ENCODE data around the gene HJURP. TPM values are rescaled to one million over a fixed set of nuclear protein-coding genes. Genes with fewer than 3 reads are reported as not detected.

Gene HJURP
- polyA plus RNA-seq, 1 of the 3 experiments (the other 2 are of a cell fraction) = 13.2 TPM

DNA sequence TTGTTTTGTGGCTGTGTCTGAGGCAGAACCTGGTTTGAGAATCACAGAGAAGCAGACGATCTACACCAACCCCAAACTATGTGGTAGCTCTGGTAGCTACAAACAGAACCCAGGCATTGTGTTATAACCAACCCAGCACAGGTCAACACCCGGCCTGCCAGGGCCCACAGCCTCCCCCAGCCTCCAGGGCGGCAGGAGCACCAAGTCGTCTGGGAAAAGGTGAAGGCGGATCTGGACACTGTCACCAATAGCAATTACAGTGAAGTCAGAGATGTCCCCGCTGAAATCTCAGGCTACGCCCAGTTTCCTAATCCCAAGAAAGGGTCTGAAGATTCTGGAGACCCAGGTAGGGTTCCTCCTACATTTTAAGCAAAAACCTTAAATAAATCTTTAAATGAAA, 3.6 kb downstream of the HJURP start:
- Histone ChIP-seq H3K36me3 (replicated peaks in 1 of 2; ENCODE audit: control insufficient read depth in 1 of 2, insufficient read depth in 2 of 2, low read length in 1 of 2) (peaks cover 14 to 37% of the 10 kb centered on the region in 2 experiments), H3K4me3 (ENCODE audit: low read depth in 2 of 2, low read length in 1 of 2) (no peak overlapping the region), H3K27me3 (ENCODE audit: insufficient read depth) (no peaks in the 10 kb centered on the region), H3K9me2 (no peaks in the 10 kb centered on the region), H3K79me2 (ENCODE audit: insufficient read depth) (peaks cover 86% of the 10 kb centered on the region), H3K9me3 (no peaks in the 10 kb centered on the region), H2AFZ (ENCODE audit: low read depth) (no peak overlapping the region), H3K9ac (no peak overlapping the region), H4K20me1 (ENCODE audit: insufficient read depth) (peaks cover 28% of the 10 kb centered on the region; the same call in 1 of the 2 replicates), H3K4me2 (no peak overlapping the region), H3K4me1 (ENCODE audit: control insufficient read depth in 1 of 2, insufficient read depth in 2 of 2, low read depth in 1 of 2, low read length in 1 of 2) (peaks cover 11 to 29% of the 10 kb centered on the region in 2 experiments; a peak in 2 of 4 replicates), H3K27ac (ENCODE audit: low read depth in 2 of 2, low read length in 1 of 2) (no peak overlapping the region), H3F3A (replicated peaks; ENCODE audit: insufficient read depth) (peaks cover 3% of the 10 kb centered on the region)
- CTCF ChIA-PET = interaction anchor here (0.6 to 0.8 kb wide), 2 partner anchors 14 to 575 kb away, joined by 3 read pairs; no protein-coding TSS in a partner anchor
- 97% methylated on average over 6 of the region's 7 CpGs for WGBS (ENCODE audit: low lambda C conversion rate)
- DNase-seq = no peak
- TF ChIP-seq JUND (IDR thresholded peaks at IDR 0.05) = no peak
- TF ChIP-seq RFX5 (IDR thresholded peaks at IDR 0.05; ENCODE audit: low read length) = no peak
- no peak for TF ChIP-seq FOSL2 (IDR thresholded peaks at IDR 0.05; ENCODE audit: borderline replicate concordance, low read depth)
- TF ChIP-seq EP300 (IDR thresholded peaks at IDR 0.05; ENCODE audit: borderline replicate concordance in 1 of 2, low read depth in 1 of 2, low read length in 1 of 2) = no peak
- TF ChIP-seq, protein P1, sequence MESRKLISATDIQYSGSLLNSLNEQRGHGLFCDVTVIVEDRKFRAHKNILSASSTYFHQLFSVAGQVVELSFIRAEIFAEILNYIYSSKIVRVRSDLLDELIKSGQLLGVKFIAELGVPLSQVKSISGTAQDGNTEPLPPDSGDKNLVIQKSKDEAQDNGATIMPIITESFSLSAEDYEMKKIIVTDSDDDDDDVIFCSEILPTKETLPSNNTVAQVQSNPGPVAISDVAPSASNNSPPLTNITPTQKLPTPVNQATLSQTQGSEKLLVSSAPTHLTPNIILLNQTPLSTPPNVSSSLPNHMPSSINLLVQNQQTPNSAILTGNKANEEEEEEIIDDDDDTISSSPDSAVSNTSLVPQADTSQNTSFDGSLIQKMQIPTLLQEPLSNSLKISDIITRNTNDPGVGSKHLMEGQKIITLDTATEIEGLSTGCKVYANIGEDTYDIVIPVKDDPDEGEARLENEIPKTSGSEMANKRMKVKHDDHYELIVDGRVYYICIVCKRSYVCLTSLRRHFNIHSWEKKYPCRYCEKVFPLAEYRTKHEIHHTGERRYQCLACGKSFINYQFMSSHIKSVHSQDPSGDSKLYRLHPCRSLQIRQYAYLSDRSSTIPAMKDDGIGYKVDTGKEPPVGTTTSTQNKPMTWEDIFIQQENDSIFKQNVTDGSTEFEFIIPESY (IDR thresholded peaks at IDR 0.05; ENCODE audit: borderline replicate concordance, low read depth) = no peak
- POLR2A ChIA-PET = no interaction called here

DNA sequence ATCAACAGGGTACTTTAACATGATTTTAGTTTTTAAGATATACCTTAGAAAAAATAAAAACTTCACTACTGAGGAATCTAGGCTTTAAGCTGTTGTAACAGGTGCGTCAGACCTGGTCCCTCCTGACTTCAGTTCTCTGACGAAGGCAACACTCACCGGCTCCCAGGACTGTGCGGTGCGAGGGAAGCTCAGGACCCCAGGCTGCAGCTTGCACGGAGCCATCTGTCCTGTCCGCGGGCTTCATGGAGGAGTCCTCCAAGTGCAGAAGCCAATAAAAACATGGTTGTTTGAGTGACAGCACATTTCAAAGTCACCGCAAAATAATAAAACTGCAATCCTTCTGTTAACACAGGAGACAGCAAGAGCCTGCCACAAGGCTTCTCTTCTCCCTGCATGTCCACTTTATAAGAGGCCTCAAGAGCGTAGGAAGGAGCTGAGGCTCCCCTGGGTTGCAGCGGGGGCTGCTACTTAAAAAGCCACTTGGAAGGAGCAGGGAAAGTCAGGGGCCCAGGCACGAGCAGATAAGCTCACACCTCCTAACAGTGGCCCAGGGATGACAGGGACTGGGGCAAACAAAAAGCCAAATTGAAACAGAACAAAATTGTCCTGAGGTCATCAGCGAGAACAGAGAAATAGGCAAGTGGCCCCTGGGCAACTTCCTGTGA, 4.6 kb downstream of the HJURP start:
- Histone ChIP-seq H3K27me3 (ENCODE audit: insufficient read depth) (no peaks in the 10 kb centered on the region), H3K4me1 (ENCODE audit: control insufficient read depth in 1 of 2, insufficient read depth in 2 of 2, low read depth in 1 of 2, low read length in 1 of 2) (peaks cover 11 to 27% of the 10 kb centered on the region in 2 experiments; a peak in 2 of 4 replicates), H3K9me2 (no peaks in the 10 kb centered on the region), H3K36me3 (replicated peaks in 1 of 2; ENCODE audit: control insufficient read depth in 1 of 2, insufficient read depth in 2 of 2, low read length in 1 of 2) (peaks cover 21 to 37% of the 10 kb centered on the region in 2 experiments), H3K79me2 (ENCODE audit: insufficient read depth) (peaks cover 96% of the 10 kb centered on the region), H4K20me1 (ENCODE audit: insufficient read depth) (peaks cover 28% of the 10 kb centered on the region; the same call in 1 of the 2 replicates), H3F3A (replicated peaks; ENCODE audit: insufficient read depth) (peaks cover 3% of the 10 kb centered on the region), H3K4me3 (ENCODE audit: low read depth in 2 of 2, low read length in 1 of 2) (no peak overlapping the region), H3K9me3 (no peaks in the 10 kb centered on the region), H3K4me2 (no peak overlapping the region), H2AFZ (ENCODE audit: low read depth) (no peak overlapping the region), H3K27ac (ENCODE audit: low read depth in 2 of 2, low read length in 1 of 2) (no peak overlapping the region), H3K9ac (no peak overlapping the region)
- ChIA-PET POLR2A (no interaction called here), CTCF (interaction anchor here (0.8 kb wide), 1 partner anchor 15 kb away, joined by 3 read pairs; no protein-coding TSS in a partner anchor)
- TF ChIP-seq, protein P2, sequence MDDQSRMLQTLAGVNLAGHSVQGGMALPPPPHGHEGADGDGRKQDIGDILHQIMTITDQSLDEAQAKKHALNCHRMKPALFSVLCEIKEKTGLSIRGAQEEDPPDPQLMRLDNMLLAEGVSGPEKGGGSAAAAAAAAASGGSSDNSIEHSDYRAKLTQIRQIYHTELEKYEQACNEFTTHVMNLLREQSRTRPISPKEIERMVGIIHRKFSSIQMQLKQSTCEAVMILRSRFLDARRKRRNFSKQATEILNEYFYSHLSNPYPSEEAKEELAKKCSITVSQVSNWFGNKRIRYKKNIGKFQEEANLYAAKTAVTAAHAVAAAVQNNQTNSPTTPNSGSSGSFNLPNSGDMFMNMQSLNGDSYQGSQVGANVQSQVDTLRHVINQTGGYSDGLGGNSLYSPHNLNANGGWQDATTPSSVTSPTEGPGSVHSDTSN (IDR thresholded peaks at IDR 0.05) = no peak
- TF ChIP-seq TCF12 (IDR thresholded peaks at IDR 0.05) (no peak), ELF1 (IDR thresholded peaks at IDR 0.05) (no peak), SMC3 (IDR thresholded peaks at IDR 0.05; ENCODE audit: low read depth, low read length) (no peak)
- TF ChIP-seq, protein P3, sequence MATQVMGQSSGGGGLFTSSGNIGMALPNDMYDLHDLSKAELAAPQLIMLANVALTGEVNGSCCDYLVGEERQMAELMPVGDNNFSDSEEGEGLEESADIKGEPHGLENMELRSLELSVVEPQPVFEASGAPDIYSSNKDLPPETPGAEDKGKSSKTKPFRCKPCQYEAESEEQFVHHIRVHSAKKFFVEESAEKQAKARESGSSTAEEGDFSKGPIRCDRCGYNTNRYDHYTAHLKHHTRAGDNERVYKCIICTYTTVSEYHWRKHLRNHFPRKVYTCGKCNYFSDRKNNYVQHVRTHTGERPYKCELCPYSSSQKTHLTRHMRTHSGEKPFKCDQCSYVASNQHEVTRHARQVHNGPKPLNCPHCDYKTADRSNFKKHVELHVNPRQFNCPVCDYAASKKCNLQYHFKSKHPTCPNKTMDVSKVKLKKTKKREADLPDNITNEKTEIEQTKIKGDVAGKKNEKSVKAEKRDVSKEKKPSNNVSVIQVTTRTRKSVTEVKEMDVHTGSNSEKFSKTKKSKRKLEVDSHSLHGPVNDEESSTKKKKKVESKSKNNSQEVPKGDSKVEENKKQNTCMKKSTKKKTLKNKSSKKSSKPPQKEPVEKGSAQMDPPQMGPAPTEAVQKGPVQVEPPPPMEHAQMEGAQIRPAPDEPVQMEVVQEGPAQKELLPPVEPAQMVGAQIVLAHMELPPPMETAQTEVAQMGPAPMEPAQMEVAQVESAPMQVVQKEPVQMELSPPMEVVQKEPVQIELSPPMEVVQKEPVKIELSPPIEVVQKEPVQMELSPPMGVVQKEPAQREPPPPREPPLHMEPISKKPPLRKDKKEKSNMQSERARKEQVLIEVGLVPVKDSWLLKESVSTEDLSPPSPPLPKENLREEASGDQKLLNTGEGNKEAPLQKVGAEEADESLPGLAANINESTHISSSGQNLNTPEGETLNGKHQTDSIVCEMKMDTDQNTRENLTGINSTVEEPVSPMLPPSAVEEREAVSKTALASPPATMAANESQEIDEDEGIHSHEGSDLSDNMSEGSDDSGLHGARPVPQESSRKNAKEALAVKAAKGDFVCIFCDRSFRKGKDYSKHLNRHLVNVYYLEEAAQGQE (IDR thresholded peaks at IDR 0.05; ENCODE audit: low read depth, low read length) = no peak
- no peak for DNase-seq
- 97% methylated on average over 13 of the region's 13 CpGs for WGBS (ENCODE audit: low lambda C conversion rate)

All from SK-N-SH (cell line).